GM12875 (cell line): ENCODE data around the gene FKBP1B.

Source experiments
- H3K4me3 ChIP-seq: one replicate; pipeline ENCODE4 v1.5.1; 2011; ENCODE audit warnings: low read depth, low read length, control low read depth
- TF ChIP-seq, protein P1 (sequence below): IDR thresholded peaks from 2 replicates; pipeline ENCODE4 v1.5.1; 2011; ENCODE audit warnings: low read depth, mild to moderate bottlenecking, control low read depth, inconsistent platforms, low read length, moderate library complexity, borderline replicate concordance; ENCODE audit not compliant: insufficient read depth

The FKBP1B gene

DNA sequence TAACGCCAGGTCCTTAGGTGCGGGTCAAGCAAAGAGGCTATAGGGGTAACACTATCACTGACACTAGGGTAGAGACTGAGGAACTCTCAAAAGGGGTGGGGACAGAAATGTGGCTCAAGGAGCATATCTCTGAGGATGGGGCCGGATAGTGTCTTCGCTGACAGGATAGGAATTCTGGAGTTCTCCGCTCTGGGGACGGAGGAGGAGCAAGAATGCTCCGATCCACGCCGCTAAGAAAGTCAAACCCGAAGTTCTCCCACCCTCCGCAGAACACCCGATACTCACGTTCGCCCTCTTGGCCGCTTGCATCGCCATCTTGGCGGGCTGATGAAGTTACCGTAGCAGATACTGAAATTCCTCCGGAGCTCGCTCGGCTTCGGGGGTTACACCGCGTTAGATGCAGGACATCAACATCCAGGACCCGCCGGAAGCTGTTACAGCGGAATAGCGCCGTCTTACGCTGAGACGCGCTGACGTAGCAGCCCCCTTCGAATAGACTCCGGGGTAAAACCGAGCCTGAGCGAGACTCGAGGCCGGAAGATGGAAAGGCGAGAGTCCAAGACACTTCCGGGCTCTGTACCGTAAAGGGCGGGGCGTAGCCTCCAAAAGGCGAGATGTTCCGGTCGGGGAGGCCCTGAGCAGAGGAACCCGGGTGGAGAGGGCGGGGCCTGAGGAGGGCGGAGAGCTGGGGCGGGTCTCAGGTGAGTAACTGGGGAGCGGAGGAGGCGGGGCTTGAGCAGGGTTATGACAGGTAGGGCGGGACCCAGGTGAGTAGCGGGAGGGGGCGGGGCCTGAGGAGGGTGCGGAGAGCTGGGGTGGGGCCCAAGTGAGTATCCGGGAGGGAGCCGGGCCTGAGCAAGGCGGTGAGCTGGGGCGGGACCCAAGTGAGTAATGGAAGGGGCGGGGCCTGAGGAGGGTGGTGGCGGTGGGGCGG is 26.6 kb downstream of the FKBP1B start, which contains the start of gene SF3B6:
SF3B6 (minus strand) TSS at position 412 of the 934 bp plus-strand sequence; CDS start at position 315, 97 bp downstream.
- peak within 1 kb of the TSS; percentile 81 for H3K4me3 ChIP-seq
- TF ChIP-seq, protein P1, sequence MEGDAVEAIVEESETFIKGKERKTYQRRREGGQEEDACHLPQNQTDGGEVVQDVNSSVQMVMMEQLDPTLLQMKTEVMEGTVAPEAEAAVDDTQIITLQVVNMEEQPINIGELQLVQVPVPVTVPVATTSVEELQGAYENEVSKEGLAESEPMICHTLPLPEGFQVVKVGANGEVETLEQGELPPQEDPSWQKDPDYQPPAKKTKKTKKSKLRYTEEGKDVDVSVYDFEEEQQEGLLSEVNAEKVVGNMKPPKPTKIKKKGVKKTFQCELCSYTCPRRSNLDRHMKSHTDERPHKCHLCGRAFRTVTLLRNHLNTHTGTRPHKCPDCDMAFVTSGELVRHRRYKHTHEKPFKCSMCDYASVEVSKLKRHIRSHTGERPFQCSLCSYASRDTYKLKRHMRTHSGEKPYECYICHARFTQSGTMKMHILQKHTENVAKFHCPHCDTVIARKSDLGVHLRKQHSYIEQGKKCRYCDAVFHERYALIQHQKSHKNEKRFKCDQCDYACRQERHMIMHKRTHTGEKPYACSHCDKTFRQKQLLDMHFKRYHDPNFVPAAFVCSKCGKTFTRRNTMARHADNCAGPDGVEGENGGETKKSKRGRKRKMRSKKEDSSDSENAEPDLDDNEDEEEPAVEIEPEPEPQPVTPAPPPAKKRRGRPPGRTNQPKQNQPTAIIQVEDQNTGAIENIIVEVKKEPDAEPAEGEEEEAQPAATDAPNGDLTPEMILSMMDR, result no peak

DNA sequence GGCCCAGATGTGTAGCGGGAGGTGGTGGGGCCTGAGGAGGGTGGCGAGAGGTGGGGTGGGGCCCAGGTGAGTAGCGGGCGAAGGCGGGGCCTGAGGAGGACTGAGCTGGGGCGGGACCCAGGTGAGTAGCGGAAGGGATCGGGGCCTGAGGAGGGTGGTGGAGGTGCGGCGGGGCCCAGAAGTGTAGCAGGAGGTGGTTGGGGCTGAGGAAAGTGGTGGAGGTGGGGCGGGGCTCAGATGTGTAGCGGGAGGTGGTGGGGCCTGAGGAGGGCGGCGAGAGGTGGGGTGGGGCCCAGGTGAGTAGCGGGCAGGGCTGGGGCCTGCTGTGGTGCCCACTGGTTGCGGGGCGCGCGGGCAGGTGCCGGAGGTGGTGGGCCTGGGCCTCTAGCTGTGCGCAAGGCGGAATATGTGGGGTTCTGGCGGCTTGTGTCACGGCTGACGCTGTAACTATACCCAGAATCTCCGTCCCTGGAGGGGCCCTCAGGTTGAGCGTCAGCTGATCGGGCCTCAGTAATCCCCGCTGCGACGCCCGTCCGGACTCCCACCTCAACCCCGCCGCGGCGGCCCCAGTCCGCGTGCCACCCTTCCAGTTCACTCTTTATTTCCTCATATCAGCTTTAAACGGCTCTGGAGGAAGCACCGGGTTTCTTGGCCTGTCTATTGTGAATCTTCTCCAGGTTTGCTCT is 27.5 kb downstream of the FKBP1B start:
- TF ChIP-seq, protein P1, result no peak
- H3K4me3 ChIP-seq, result peak overlapping the region; percentile 81

GRCh38 chr2:24077535-24077877 is 28.0 kb downstream of the FKBP1B start:
- H3K4me3 ChIP-seq, result peak overlapping the region; percentile 81
- TF ChIP-seq, protein P1, result no peak

DNA sequence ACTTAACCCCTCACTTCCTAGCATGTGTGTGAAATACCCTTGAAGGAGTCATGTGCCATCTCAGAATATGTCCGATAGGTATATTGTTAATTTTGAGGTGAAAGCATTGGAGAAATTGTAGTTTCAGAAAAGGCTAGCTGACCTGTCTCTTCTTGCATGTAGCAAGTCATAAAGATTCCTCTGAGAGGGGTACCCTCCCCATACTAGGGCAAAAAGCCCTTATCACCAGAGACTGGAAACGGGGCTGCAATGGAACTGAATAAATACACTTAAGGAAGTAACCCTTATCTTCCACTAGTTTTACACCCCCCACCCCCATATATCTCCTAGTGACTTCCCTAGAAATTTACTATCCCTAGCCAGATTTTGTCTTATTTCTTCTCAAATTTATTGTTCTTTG is 28.3 kb downstream of the FKBP1B start:
- no peak overlapping the region for H3K4me3 ChIP-seq
- TF ChIP-seq, protein P1, result no peak

GRCh38 chr2:24080701-24081100 is 31.2 kb downstream of the FKBP1B start:
- TF ChIP-seq, protein P1, result no peak
- H3K4me3 ChIP-seq, result no peak overlapping the region

DNA sequence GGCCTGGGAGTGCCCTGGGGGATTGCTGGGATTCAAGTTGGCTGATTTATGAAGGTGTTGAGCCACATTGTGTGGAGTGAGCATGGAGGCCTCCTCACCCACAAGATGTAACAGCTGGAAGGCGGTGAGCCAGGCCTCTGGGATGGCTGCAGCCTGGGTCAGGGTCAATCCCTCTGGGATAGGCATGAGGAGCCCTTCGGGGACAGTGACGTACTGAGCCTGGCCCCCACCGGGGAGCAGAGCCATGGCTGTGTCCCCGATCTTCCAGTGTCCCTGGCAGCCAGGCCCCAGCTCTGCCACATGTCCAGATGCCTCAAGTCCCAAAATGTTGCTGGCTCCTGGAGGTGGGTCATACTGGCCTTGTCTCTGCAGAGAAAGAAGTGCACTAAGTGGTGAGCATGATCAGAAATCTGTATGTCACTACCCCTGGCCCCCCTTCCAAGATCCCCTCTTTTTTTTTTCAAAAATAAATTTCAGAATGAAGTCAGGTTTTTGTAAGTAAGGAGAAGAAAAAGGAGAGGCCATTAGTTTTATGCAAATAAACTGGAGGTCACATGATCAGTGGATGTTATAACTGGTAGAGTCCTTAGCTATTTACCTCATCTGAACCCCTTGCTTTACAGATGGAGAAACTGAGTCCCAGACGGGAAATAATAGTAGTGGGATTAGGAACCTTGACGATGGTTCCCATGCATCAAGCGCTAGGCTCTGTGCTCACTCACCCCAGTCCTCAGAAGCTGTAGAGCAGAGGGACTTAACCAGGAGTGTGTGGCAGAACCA is 33.4 kb downstream of the FKBP1B start:
- TF ChIP-seq, protein P1, result no peak
- H3K4me3 ChIP-seq, result peak overlapping the region; percentile 73
